SK-N-SH (cell line): ENCODE measurements around the gene TBRG4. TPM values are rescaled to one million over a fixed set of nuclear protein-coding genes. Genes with fewer than 3 reads are reported as not detected.

Experiments used
- CTCF ChIA-PET: fragments of 300-600, 350-600 bp; formaldehyde crosslinking; extraction: SDS; loops from one replicate; lab custom pipeline; 2021; lab: Yijun Ruan, JAX
- POLR2A ChIA-PET: fragments of 350-600 bp; sonication (Branson Sonifier 250); formaldehyde crosslinking; extraction: SDS; loops from one replicate; lab custom pipeline; 2020; ENCODE audit warnings: antibody characterized with exemption, inconsistent platforms; lab: Yijun Ruan, JAX
- DNase-seq: peaks from one replicate; pipeline ENCODE4 v3.0.0; 2012
- H2AFZ ChIP-seq: fragments of 200-600 bp; sonication (generic); 2 replicates; pipeline ENCODE4 v1.8.1; 2016; ENCODE audit warnings: antibody characterized with exemption, mild to moderate bottlenecking, low read depth
- H3F3A ChIP-seq: fragments of 200-600 bp; sonication (generic); replicated peaks from 2 replicates; pipeline ENCODE3; 2016; ENCODE audit warnings: antibody characterized with exemption, mild to moderate bottlenecking; ENCODE audit not compliant: insufficient read depth
- H3K27ac ChIP-seq, 2 experiments: fragments of 200-500 bp in 1 of 2; fragments of 200-600 bp in 1 of 2; sonication (Bioruptor generic) in 1 of 2; sonication (generic), shearing (Covaris generic) in 1 of 2; 2 replicates each; pipeline versions ENCODE4 v1.5.1 to v1.6.1; 2014 to 2016; ENCODE audit warnings: low read depth in 2 of 2, inconsistent platforms in 1 of 2, low read length in 1 of 2, mild to moderate bottlenecking in 1 of 2, mixed read lengths in 1 of 2
- H3K27me3 ChIP-seq: fragments of 200-600 bp; sonication (generic), shearing (Covaris generic); 2 replicates; pipeline ENCODE4 v1.6.1; 2016; ENCODE audit warnings: mixed run types; ENCODE audit not compliant: insufficient read depth
- H3K36me3 ChIP-seq, 2 experiments: fragments of 200-500 bp in 1 of 2; fragments of 200-600 bp in 1 of 2; sonication (Bioruptor generic) in 1 of 2; sonication (generic) in 1 of 2; replicated peaks in 1 of 2; 2 replicates each; pipeline versions ENCODE3 to v1.5.1; 2014 to 2016; ENCODE audit warnings: low read length in 1 of 2, mild to moderate bottlenecking in 1 of 2; ENCODE audit not compliant: insufficient read depth in 2 of 2, control insufficient read depth in 1 of 2
- H3K4me1 ChIP-seq, 2 experiments: fragments of 200-500 bp in 1 of 2; fragments of 200-600 bp in 1 of 2; sonication (Bioruptor generic) in 1 of 2; sonication (generic), shearing (Covaris generic) in 1 of 2; 2 replicates each; pipeline versions ENCODE4 v1.5.1 to v1.6.1; 2014 to 2016; ENCODE audit warnings: low read depth in 1 of 2, low read length in 1 of 2, mixed run types in 1 of 2; ENCODE audit not compliant: insufficient read depth in 2 of 2, control insufficient read depth in 1 of 2
- H3K4me2 ChIP-seq: fragments of 200-600 bp; sonication (generic), shearing (Covaris generic); 2 replicates; pipeline ENCODE4 v1.6.1; 2017; ENCODE audit warnings: mixed run types
- H3K4me3 ChIP-seq, 2 experiments: fragments of 200-500 bp in 1 of 2; fragments of 200-600 bp in 1 of 2; sonication (Bioruptor generic) in 1 of 2; sonication (generic), shearing (Covaris generic) in 1 of 2; 2 replicates each; pipeline versions ENCODE4 v1.5.1 to v1.8.1; 2014 to 2016; ENCODE audit warnings: low read depth in 2 of 2, inconsistent platforms in 1 of 2, low read length in 1 of 2, mild to moderate bottlenecking in 1 of 2, mixed read lengths in 1 of 2, moderate library complexity in 1 of 2
- H3K79me2 ChIP-seq: fragments of 200-600 bp; sonication (generic); 2 replicates; pipeline ENCODE4 v1.8.1; 2017; ENCODE audit warnings: mild to moderate bottlenecking; ENCODE audit not compliant: insufficient read depth
- H3K9ac ChIP-seq: fragments of 200-600 bp; sonication (generic); 2 replicates; pipeline ENCODE4 v1.6.1; 2017; ENCODE audit warnings: mixed run types
- H3K9me2 ChIP-seq: fragments of 200-600 bp; sonication (generic); 2 replicates; pipeline ENCODE4 v1.6.1; 2017; ENCODE audit warnings: mixed run types
- H3K9me3 ChIP-seq: fragments of 200-600 bp; sonication (generic); 2 replicates; pipeline ENCODE4 v1.6.1; 2017; ENCODE audit warnings: mixed run types, mild to moderate bottlenecking, moderate library complexity
- H4K20me1 ChIP-seq: fragments of 200-600 bp; sonication (generic); 2 replicates; pipeline ENCODE4 v1.6.1; 2017; ENCODE audit warnings: mild to moderate bottlenecking, mixed run types; ENCODE audit not compliant: insufficient read depth
- GATA2 ChIP-seq: sonication (generic); formaldehyde crosslinking; IDR thresholded peaks from 2 replicates; pipeline ENCODE4 v1.5.0; 2020; ENCODE audit warnings: mild to moderate bottlenecking, missing genetic modification reagents
- NRF1 ChIP-seq: IDR thresholded peaks from 2 replicates; pipeline ENCODE4 v1.6.1; 2012; ENCODE audit warnings: low read depth, mild to moderate bottlenecking, low read length
- RCOR1 ChIP-seq: fragments of 150-350 bp; IDR thresholded peaks from 2 replicates; pipeline ENCODE4 v1.6.1; 2017; ENCODE audit warnings: antibody characterized with exemption, low read length
- RFX5 ChIP-seq: IDR thresholded peaks from 2 replicates; pipeline ENCODE4 v1.6.1; 2012; ENCODE audit warnings: mild to moderate bottlenecking, improper control_type of control experiment, low read length
- TCF12 ChIP-seq: IDR thresholded peaks from 2 replicates; pipeline ENCODE4 v1.4.0; 2012
- WGBS: methylation state at CpG from one replicate; pipeline ENCODE4 v1.1.6; 2017; ENCODE audit warnings: low lambda C conversion rate; 5-methylcytosine and 5-hydroxymethylcytosine counted together
- polyA plus RNA-seq, 3 experiments: library from polyadenylated mRNA; depleted of rRNA; stranded (reverse); fragments of >200 nt; gene quantifications; 2 replicates each; pipeline ENCODE4 v1.2.3, GENCODE V29; 2012
- TF ChIP-seq, protein P1 (sequence below): IDR thresholded peaks from 2 replicates; pipeline ENCODE4 v1.4.0; 2012; ENCODE audit warnings: low read depth, borderline replicate concordance
- TF ChIP-seq, protein P2 (sequence below): IDR thresholded peaks from 2 replicates; pipeline ENCODE4 v1.6.1; 2012; ENCODE audit warnings: mild to moderate bottlenecking, low read depth, low read length, moderate library complexity
- TF ChIP-seq, protein P3 (sequence below): fragments of 150-350 bp; IDR thresholded peaks from 2 replicates; pipeline ENCODE4 v1.6.1; 2017; ENCODE audit warnings: antibody characterized with exemption, low read length, low read depth, borderline replicate concordance
- TF ChIP-seq, protein P4 (sequence below): fragments of 150-350 bp; IDR thresholded peaks from 2 replicates; pipeline ENCODE4 v1.6.1; 2016; ENCODE audit warnings: mild to moderate bottlenecking, low read depth, low read length

TBRG4 gene
- polyA plus RNA-seq, 1 of the 3 experiments (the other 2 are of a cell fraction) = 76.2 TPM

DNA sequence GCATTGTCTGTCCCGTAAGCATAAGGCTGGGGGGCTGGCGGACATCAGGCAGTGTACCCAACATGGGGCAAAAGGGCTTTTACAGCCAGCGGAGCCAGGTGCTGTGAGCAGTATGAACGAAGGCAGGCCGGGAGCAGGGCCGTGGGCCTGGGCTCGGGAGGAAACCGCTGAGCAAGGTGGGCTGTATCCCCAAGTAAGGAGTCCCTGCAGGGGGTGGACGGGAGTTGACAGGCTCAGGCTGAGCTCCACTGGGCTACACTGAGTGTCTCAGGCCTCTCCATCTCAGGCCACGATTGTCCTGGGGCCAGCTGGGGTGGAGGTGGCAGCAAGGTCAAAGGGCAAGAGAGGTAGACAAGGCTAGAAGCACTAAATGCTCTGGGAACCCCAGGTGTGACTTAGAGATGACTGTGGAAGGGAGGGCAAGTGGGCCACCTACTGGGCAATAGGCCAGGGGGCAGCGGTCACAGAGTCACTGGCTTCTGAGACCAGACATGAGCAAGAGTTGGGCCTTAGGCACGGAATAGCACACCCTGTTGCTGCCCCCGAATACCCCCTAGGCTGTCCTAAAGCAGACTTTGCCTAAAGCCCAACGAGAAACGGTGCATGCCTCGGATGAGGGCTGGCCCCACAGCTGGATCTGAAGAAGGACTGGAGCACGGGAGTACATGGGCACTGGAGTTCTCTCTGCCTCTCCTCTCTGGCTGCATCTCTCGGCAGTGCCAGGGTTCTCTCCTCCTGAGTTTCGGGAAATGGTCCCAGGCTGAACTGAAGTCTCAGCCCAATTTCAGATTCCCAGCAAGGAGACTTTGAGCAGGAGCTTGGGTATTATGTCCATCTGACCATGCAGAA, 35.3 kb upstream of the TBRG4 start:
- H2AFZ ChIP-seq = no peak overlapping the region
- CTCF ChIA-PET = interaction anchor here (1.2 to 14.4 kb wide), 5 partner anchors 10 to 112 kb away, joined by 3 to 201 read pairs (median 5); partner anchors contain the start of gene RAMP3
- no peak overlapping the region for H3K4me2 ChIP-seq
- H3F3A ChIP-seq = no peaks in the 10 kb centered on the region
- no peak overlapping the region for H3K27ac ChIP-seq
- H3K27me3 ChIP-seq = peaks cover 15% of the 10 kb centered on the region
- no peak overlapping the region for H3K4me3 ChIP-seq
- WGBS = 65% methylated on average over 19 of the region's 19 CpGs
- no peaks in the 10 kb centered on the region for H3K9me2 ChIP-seq
- H3K9me3 ChIP-seq = no peaks in the 10 kb centered on the region
- DNase-seq = no peak
- TF ChIP-seq, protein P1, sequence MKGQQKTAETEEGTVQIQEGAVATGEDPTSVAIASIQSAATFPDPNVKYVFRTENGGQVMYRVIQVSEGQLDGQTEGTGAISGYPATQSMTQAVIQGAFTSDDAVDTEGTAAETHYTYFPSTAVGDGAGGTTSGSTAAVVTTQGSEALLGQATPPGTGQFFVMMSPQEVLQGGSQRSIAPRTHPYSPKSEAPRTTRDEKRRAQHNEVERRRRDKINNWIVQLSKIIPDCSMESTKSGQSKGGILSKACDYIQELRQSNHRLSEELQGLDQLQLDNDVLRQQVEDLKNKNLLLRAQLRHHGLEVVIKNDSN = no peak
- TF ChIP-seq, protein P2, sequence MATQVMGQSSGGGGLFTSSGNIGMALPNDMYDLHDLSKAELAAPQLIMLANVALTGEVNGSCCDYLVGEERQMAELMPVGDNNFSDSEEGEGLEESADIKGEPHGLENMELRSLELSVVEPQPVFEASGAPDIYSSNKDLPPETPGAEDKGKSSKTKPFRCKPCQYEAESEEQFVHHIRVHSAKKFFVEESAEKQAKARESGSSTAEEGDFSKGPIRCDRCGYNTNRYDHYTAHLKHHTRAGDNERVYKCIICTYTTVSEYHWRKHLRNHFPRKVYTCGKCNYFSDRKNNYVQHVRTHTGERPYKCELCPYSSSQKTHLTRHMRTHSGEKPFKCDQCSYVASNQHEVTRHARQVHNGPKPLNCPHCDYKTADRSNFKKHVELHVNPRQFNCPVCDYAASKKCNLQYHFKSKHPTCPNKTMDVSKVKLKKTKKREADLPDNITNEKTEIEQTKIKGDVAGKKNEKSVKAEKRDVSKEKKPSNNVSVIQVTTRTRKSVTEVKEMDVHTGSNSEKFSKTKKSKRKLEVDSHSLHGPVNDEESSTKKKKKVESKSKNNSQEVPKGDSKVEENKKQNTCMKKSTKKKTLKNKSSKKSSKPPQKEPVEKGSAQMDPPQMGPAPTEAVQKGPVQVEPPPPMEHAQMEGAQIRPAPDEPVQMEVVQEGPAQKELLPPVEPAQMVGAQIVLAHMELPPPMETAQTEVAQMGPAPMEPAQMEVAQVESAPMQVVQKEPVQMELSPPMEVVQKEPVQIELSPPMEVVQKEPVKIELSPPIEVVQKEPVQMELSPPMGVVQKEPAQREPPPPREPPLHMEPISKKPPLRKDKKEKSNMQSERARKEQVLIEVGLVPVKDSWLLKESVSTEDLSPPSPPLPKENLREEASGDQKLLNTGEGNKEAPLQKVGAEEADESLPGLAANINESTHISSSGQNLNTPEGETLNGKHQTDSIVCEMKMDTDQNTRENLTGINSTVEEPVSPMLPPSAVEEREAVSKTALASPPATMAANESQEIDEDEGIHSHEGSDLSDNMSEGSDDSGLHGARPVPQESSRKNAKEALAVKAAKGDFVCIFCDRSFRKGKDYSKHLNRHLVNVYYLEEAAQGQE = no peak
- no peak for TF ChIP-seq NRF1
- no peak for TF ChIP-seq RCOR1
- TF ChIP-seq, protein P3, sequence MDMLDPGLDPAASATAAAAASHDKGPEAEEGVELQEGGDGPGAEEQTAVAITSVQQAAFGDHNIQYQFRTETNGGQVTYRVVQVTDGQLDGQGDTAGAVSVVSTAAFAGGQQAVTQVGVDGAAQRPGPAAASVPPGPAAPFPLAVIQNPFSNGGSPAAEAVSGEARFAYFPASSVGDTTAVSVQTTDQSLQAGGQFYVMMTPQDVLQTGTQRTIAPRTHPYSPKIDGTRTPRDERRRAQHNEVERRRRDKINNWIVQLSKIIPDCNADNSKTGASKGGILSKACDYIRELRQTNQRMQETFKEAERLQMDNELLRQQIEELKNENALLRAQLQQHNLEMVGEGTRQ = no peak
- no peak for TF ChIP-seq TCF12
- no peak for TF ChIP-seq GATA2 (CRISPR knock-in tag)
- TF ChIP-seq RFX5 = no peak
- TF ChIP-seq, protein P4, sequence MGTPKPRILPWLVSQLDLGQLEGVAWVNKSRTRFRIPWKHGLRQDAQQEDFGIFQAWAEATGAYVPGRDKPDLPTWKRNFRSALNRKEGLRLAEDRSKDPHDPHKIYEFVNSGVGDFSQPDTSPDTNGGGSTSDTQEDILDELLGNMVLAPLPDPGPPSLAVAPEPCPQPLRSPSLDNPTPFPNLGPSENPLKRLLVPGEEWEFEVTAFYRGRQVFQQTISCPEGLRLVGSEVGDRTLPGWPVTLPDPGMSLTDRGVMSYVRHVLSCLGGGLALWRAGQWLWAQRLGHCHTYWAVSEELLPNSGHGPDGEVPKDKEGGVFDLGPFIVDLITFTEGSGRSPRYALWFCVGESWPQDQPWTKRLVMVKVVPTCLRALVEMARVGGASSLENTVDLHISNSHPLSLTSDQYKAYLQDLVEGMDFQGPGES = no peak
- TF ChIP-seq, all 33 proteins: peak for 0
- no peaks in the 10 kb centered on the region for H3K36me3 ChIP-seq
- H3K79me2 ChIP-seq = no peaks in the 10 kb centered on the region
- POLR2A ChIA-PET = no interaction called here
- no peaks in the 10 kb centered on the region for H4K20me1 ChIP-seq
- H3K9ac ChIP-seq = no peak overlapping the region
- H3K4me1 ChIP-seq = peaks cover 0 to 4% of the 10 kb centered on the region in 2 experiments; a peak in 1 of 4 replicates
